OCI-LY1 (cell line): ENCODE data around the gene CCR5AS.
"Not testable (repeated sequence)": the region's sequence is repeated elsewhere in the genome, so short reads cannot be mapped to it uniquely, and the experiment has no call there.

ENCODE experiments used
- CTCF ChIP-seq: fragments of 200-600 bp; sonication (generic), shearing (Covaris generic); IDR thresholded peaks from 2 replicates; pipeline ENCODE4 v1.5.1; 2017; ENCODE audit warnings: mild to moderate bottlenecking, antibody characterized with exemption, low read length, moderate library complexity, mixed read lengths
- EZH2 ChIP-seq: fragments of 200-600 bp; sonication (generic), shearing (Covaris generic); IDR thresholded peaks from 2 replicates; pipeline ENCODE4 v1.8.0; 2017; ENCODE audit warnings: borderline replicate concordance, mixed run types, mild to moderate bottlenecking, antibody characterized with exemption, low read length, moderate library complexity, mixed read lengths

- not testable (repeated sequence) for TF ChIP-seq CTCF, EZH2
Measured at GRCh38 chr3:46431905-46432304, 25.0 kb upstream of the CCR5AS start.
